Heart left ventricle (tissue), 13 donors: ENCODE results near the gene PALLD.

Source experiments
- CTCF ChIP-seq, 12 donors: fragments of 200-600 bp; sonication (generic) in 4 of 12; IDR thresholded peaks; one replicate each; pipeline versions ENCODE4 v1.5.0 to v1.8.0; 2018 to 2022; ENCODE audit warnings: antibody characterized with exemption in 12 of 12, mild to moderate bottlenecking in 5 of 12
- POLR2A ChIP-seq, 2 donors: fragments of 450-650 bp; IDR thresholded peaks; one replicate each; pipeline ENCODE4 v1.6.1; 2017; ENCODE audit warnings: antibody characterized with exemption in 2 of 2, mild to moderate bottlenecking in 2 of 2, moderate library complexity in 2 of 2
- donor health status: ischemic (EF 13 %, LVEDD 7.1; RV severe dilation, severe dysfunction).
- donor health status: DM: no; HTN: yes; CAD: no.
- donor health status: DM: no; HTN: no; CAD: no.
- donor health status: ischemic (EF 25% LVEDD 6.9; RV normal size, moderate dysfunction).
- donor health status: ischemic (EF 25% LVEDD 5.7; RV mildly dilated, moderate dysfunction).
- donor health status: ischemic (EF 35%, LVEDD 5.7; RV mildly dilated, moderate dysfunction).
- donor health status: nonischemic (EF 11% LVEDD 7.7; RV severe dilation, severe dysfunction).
- donor health status: DM: yes; HTN: yes; CAD: no.
- donor health status: PGD.
- donor health status: ischemic (EF 29% LVEDD 5.4; RV normal size, mild dysfunction).
- donor health status: nonischemic (EF 23%, LVEDD 6.1; RV moderate dilation, normal function).

- TF ChIP-seq CTCF (IDR thresholded peaks at IDR 0.05), result no peak
- TF ChIP-seq POLR2A (IDR thresholded peaks at IDR 0.05), result no peak
Measured at GRCh38 chr4:168708108-168708507, 211.3 kb downstream of the PALLD start.
